ENCODE data around the gene PSMD10. TPM values are rescaled to one million over a fixed set of nuclear protein-coding genes. Genes with fewer than 3 reads are reported as not detected.

The PSMD10 gene
- total RNA-seq, result 10 to 100 TPM; 18.6 to 24.1 TPM
- polyA plus RNA-seq (2013, experiment 1 of 2), result 26.7 TPM
- 25.2 TPM for polyA plus RNA-seq (2013, experiment 2 of 2)
- 9.7 to 61.0 (median 32.3) reads per million in 172 experiments for total RNA-seq

GRCh38 chrX:108091264-108091877, at the start of gene PSMD10, which contains the start of gene ATG4A:
TSS of gene PSMD10 (minus strand) at chrX:108091542. CDS start at chrX:108091520, 22 bp downstream.
TSS of gene ATG4A (plus strand) at chrX:108091778. CDS start at chrX:108091827, 49 bp downstream.
- CTCF ChIA-PET, result no interaction called here
- H3K4me1 Mint-ChIP-seq (ENCODE audit: low read depth), result peaks cover 8% of the 10 kb centered on the region

DNA sequence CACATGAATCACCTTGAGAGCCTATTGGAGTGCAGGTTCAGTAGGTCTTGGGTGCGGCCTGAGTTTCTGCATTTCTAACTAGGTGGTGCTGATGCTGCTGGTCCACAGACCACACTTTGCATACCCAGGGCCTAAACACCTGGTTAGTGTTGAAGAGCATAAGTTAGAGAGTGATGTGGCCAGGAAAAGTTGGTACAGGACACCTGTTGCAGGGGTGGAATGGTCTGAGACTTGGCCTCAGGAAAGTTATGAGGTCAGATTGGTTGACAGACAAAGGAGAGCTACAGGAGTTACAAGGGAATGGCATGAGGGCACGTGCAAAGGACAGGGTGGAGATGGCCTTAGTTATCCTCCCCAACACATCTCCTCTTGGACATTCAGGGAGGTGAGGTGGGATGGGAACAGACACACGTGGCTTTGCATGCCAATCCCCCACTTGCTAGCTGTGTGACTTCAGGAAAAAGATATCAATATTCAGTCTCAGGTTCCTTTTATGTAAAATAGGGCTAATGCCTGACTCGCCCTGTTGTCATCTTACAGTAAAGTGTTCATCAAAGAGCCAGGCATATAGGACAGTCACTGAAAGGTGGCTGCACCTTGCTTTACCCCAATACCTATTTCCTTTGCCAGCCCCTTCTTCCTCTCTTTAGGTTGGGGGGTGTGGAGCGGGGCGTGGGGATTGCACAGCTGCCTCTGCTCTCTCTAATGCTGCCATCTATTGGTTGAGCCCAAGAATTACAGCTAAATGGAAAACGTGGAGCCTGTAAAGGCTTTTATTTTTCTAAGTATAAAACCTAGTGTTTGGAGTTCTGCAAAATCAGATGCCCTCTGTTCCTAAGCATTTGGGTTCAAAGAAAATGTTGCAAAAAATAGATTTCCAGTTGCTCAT, 47.7 kb upstream of the PSMD10 start:
- no peak for TF ChIP-seq CTCF (IDR thresholded peaks at IDR 0.05)
- Histone ChIP-seq H3K27ac (ENCODE audit: low read depth in 1 of 2, low read length in 2 of 2) (no peak overlapping the region), H3K4me1 (ENCODE audit: insufficient read depth, low read length) (no peaks in the 10 kb centered on the region), H3K27me3 (ENCODE audit: control insufficient read depth in 1 of 2, insufficient read depth in 2 of 2, low read length in 2 of 2) (no peaks in the 10 kb centered on the region), H3K36me3 (ENCODE audit: insufficient read depth, low read length) (peaks cover 18% of the 10 kb centered on the region), H3K9me3 (ENCODE audit: control insufficient read depth in 1 of 2, insufficient read depth in 1 of 2, low read length in 2 of 2) (no peaks in the 10 kb centered on the region), H3K4me3 (ENCODE audit: low read length) (no peak overlapping the region)
- ChIA-PET CTCF (interaction anchor here (1.5 kb wide), 1 partner anchor 9 kb away, joined by 5 read pairs; no protein-coding TSS in a partner anchor), POLR2A (no interaction called here)
- no peak overlapping the region for H3K4me3 Mint-ChIP-seq
- H3K4me1 Mint-ChIP-seq (ENCODE audit: low read depth), result no peaks in the 10 kb centered on the region
- intact Hi-C loops (cut with DNase I, micrococcal nuclease), result no loop called here
- H3K36me3 Mint-ChIP-seq (ENCODE audit: low read depth), result peaks cover 68% of the 10 kb centered on the region
- no peak overlapping the region for H3K27ac Mint-ChIP-seq
- DNase-seq (peak in 3 of 14 experiments; percentile 1 to 15 (median 2)), ATAC-seq (ENCODE audit: poor library complexity) (no peak)
- no peaks in the 10 kb centered on the region for H3K27me3 Mint-ChIP-seq
- no peaks in the 10 kb centered on the region for H3K9me3 Mint-ChIP-seq

More at GRCh38 chrX:108091264-108091877, at the start of gene PSMD10, which contains the start of gene ATG4A:
- Mint-ChIP-seq H3K36me3 (ENCODE audit: low read depth) (peaks cover 5% of the 10 kb centered on the region), H3K4me3 (no peak within 1 kb of the TSS), H3K9me3 (no peaks in the 10 kb centered on the region), H3K27ac (no peak within 1 kb of the TSS), H3K27me3 (no peaks in the 10 kb centered on the region)
- ATAC-seq (ENCODE audit: poor library complexity), result peak; percentile 95
- POLR2A ChIA-PET, result interaction anchor here (0.7 to 2.1 kb wide), 12 partner anchors 11 to 1092 kb away, joined by 3 to 14 read pairs (median 4); partner anchors contain the start of genes MID2 and PRPS1
- H3K27ac ChIP-seq (ENCODE audit: low read depth in 1 of 2, low read length in 2 of 2), result peak within 1 kb of the TSS; percentile 72 to 87
- H3K4me1 ChIP-seq (ENCODE audit: insufficient read depth, low read length), result peaks cover 11% of the 10 kb centered on the region
- H3K9me3 ChIP-seq (ENCODE audit: control insufficient read depth in 1 of 2, insufficient read depth in 1 of 2, low read length in 2 of 2), result no peaks in the 10 kb centered on the region
- H3K27me3 ChIP-seq (ENCODE audit: control insufficient read depth in 1 of 2, insufficient read depth in 2 of 2, low read length in 2 of 2), result no peaks in the 10 kb centered on the region
- peaks cover 10% of the 10 kb centered on the region for H3K36me3 ChIP-seq (ENCODE audit: insufficient read depth, low read length)
- H3K4me3 ChIP-seq (ENCODE audit: low read length), result peak within 1 kb of the TSS; percentile 87
- TF ChIP-seq CTCF (IDR thresholded peaks at IDR 0.05), result no peak
- intact Hi-C loops (cut with DNase I, micrococcal nuclease), result loop anchor here (5.0 to 10.0 kb wide), 4 partner anchors 459 to 1446 kb away; partner anchors contain the start of genes RBM41 (in 2 of the 2) and NXT2 (in 1 of the 2)
- DNase-seq, result peak; percentile 75 to 95 (median 84)

- POLR2A ChIA-PET, result no interaction called here
- H3K36me3 Mint-ChIP-seq (ENCODE audit: low read depth), result peaks cover 87% of the 10 kb centered on the region
- H3K9me3 Mint-ChIP-seq, result no peaks in the 10 kb centered on the region
Observed at GRCh38 chrX:108134724-108135123, 43.4 kb upstream of the PSMD10 start.

More at GRCh38 chrX:108134724-108135123, 43.4 kb upstream of the PSMD10 start:
- CTCF ChIA-PET, result no interaction called here
- Mint-ChIP-seq H3K4me3 (no peak overlapping the region), H3K27ac (no peak overlapping the region), H3K4me1 (ENCODE audit: low read depth) (no peaks in the 10 kb centered on the region), H3K27me3 (no peaks in the 10 kb centered on the region)
- no peaks in the 10 kb centered on the region for H3K9me3 ChIP-seq (ENCODE audit: control insufficient read depth in 1 of 2, insufficient read depth in 1 of 2, low read length in 2 of 2)
- TF ChIP-seq CTCF (IDR thresholded peaks at IDR 0.05), result no peak
- ATAC-seq (ENCODE audit: poor library complexity) (no peak), DNase-seq (no peak)
- no peaks in the 10 kb centered on the region for H3K27me3 ChIP-seq (ENCODE audit: control insufficient read depth in 1 of 2, insufficient read depth in 2 of 2, low read length in 2 of 2)
- intact Hi-C loops (cut with DNase I, micrococcal nuclease), result no loop called here
- H3K4me1 ChIP-seq (ENCODE audit: insufficient read depth, low read length), result no peaks in the 10 kb centered on the region
- peaks cover 18% of the 10 kb centered on the region for H3K36me3 ChIP-seq (ENCODE audit: insufficient read depth, low read length)
- no peak overlapping the region for H3K4me3 ChIP-seq (ENCODE audit: low read length)
- H3K27ac ChIP-seq (ENCODE audit: low read depth in 1 of 2, low read length in 2 of 2), result no peak overlapping the region

Data from CD4-positive, alpha-beta T cell (primary cell).